AG08396 (cell line): ENCODE data around the gene JMJD4.

ENCODE experiments used
- DNase-seq: peaks from one replicate; pipeline ENCODE4 v3.0.0; 2012; ENCODE audit warnings: low spot score, mixed read lengths

Gene JMJD4

DNA sequence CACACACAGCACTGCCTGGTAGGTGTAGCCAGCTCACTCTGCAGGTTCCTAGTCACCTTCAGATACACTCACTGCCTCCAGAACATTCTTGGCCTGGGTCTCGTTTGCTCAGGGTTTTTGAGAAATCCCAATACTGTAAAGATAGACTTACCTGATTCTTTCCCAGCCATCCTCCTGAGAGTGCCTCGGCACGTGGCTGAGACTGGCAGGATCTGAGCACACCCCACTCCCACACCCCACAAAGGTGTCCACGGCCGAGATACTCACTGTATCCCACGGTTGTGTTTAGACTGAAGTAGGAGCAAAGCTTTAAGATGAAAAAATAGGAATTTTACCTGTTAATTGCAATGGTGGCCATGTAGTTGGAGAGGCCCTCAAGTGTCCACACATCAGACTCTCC lies 33.5 kb upstream of the JMJD4 start:
- DNase-seq = no peak

DNA sequence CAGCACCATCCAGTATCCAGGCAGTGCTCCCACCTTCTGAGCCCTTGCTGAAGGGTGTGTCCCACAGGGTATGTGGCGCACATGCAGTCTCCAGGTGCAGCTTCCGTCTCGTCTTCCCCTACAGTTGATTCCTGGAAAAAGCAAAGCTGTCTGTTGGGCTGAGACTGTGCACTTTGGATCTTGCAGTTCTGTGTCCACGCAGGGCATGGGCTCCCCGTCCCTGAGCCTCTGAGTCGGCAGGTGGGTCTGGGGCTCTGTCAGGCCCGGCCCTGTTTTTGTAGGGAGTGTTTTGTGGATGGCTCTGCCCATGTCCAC lies 33.0 kb upstream of the JMJD4 start:
- no peak for DNase-seq

DNA sequence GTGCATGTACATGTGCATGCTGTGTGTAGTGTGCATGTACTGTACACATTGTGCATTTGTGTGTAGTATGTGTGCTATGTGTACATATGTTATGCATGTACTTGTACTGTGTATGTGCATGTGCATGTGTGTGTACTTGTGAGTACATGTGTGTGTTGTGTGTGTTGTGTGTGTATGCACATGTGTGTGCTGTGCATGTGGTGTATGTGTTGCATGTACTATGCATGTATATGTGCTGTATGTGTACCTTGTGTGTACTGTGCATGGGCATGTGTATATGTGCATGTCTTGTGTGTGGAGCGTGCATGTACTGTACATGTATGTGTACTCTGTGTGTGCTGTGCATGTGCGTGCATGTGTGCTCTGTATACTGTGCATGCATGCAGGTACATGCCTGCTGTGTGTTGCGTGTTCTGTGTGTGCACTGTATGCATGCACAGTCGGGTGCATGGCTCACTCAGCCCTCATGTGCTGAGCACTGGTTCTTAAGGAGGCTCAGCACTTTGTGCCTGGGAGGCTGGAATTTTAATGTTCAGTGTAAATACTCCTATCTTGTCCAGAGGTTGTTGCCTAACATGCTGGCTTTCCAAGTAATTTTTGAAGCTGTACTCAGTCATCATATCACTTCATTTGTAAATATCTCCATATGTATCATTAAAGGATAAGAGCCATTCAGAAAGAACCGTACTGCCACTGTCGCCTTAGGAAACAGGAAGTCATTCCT lies 32.5 kb upstream of the JMJD4 start:
- no peak for DNase-seq

DNA sequence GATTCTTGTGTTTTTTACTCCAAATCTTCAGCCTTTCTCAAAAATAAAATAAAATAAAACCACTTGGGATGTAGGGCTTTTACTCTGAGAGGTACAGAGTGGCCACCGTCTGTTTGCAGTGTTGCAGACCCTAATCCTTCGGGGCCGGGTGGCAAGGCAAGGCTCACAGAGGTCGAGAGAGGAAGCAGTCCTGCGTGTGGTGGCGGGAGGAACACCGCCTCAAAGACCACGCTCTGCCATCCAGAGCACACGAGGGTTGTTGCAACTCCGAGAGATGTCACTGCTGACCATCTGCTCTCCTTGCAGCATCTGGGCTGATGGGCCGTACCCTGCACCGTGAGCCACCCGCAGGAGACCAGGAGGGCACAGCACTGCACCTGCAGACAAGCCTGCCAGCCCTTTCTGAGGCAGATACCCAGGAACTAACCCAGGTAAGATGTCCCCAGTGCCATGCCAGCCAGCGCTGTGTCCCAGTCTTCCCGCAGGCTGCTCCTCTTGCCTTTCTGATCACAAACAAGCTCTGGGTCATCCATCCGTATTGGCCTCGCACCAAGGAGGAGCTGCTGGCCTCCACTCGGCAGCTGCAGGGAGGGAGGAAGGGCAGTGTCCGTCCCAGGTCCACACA lies 31.7 kb upstream of the JMJD4 start:
- DNase-seq = no peak

DNA sequence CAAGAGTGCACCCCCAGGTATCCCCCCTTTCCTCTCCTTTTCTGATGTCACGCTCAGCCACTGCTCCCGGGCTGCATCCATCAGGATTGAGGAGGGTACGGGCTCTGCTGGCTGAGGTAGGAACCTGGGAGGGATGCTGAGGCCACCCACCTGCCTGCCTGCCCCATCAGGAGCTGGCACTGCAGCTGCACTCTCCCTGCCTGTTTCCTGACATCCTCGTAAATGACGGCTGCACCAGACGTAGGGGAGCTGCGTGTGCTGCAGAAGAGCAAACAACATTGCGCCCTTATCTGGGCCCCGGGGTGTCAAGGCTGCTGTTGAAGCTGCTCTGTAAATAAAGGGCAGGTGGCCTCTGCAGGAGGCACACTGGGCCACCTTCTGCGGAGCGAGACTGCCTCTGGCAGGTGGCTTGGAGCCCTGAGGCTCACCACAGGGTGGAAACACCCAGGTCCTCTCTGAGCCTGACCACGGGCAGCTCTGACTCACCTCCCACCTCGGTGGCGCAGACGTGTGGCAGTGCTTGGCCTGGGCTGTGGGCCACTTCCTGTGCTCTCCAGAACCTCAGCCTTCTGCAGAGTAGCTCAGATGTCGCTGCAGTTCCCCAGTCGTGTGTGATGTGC lies 31.0 kb upstream of the JMJD4 start:
- peak; percentile 23 for DNase-seq

DNA sequence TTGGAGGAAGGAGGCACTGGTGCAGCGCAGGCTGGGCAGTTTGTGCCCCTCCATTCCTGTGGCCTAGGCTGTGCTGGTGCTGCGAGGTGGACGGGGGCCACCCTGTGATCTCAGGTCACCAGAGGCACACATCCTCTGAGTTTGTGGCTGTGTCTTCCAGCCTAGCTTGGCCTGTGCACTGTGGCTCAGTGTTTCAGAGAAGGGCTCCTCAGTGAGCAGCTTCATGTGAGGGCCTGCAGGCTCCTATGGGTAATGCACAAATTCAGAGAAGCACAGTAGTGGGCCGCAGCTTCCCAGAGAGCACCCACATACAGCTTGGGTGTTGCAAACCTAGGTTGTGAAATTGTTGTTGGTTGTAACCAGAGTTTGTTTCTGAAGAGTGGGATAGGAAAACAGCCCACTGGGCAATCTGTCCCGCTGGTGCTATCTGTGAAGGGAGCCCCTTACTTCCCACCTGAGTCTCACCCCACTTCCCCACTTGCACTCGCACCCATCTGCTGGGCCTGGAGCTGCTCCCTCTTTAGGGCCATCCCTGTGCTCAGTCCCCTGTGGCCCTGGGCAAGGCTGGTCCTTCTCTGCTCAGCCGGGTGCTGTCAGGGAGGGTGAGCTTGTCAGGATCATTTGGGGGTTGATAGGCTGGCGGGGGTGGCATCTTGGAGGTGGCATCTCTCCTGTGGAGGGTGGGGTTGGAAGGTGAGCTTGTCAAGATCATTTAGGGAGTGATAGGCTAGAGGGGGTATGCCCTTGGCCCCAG lies 30.3 kb upstream of the JMJD4 start:
- no peak for DNase-seq

DNA sequence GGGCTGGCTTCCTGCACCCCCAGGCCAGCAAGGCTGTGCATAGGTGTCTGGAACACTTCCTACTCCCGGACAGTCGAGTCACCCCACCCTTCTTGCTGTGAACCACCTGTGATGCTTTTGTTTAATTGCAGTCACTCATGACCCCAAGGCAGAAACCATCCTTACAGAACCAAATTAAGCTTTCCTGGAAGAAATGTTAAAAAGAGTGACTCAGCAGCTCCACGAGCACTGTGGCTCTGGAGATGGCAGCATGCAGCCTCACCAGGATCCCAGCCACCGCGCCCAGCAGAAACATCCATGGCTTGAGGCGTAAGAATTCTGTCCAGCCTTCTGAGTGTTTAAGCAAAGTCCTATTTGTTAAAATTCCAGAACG lies 28.9 kb upstream of the JMJD4 start:
- DNase-seq = peak; percentile 61

DNA sequence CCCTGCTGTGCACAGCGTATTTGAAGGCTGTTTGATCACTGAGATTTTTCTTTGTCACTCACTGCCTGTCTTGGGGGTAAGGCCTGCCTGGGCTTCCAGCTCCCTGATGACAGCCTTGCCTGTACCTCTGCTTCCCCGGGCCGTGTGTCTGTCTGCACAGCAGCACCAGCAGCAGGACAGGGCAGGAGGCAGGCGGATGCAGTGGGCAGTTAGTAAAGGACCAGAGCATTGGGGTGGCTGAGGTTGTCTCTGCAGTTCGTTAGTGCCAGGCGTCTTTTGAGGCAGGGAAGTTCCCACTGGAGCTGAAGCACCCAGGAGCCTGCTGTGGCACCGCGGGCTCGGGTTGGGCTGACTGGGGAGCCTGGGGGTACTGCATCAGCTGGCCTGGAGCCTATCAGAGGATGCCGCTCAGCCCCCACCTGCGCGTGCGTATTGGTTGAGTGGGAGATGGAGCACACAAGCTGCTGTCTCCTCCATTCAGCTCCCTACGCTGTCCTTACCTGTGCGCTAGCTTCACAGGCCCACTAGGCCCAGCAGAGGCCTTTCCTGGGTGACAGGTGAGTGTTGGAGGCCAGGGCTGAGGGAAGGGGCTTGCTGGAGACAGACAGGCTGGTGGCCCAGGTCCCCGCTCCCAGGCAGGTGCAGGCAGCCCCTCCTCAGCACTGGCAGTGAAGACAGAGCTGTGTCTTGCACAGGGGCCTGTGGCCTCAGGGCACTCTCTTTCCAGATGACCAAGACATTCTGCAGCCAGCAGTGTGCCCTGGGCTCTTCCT lies 28.3 kb upstream of the JMJD4 start:
- DNase-seq = no peak

DNA sequence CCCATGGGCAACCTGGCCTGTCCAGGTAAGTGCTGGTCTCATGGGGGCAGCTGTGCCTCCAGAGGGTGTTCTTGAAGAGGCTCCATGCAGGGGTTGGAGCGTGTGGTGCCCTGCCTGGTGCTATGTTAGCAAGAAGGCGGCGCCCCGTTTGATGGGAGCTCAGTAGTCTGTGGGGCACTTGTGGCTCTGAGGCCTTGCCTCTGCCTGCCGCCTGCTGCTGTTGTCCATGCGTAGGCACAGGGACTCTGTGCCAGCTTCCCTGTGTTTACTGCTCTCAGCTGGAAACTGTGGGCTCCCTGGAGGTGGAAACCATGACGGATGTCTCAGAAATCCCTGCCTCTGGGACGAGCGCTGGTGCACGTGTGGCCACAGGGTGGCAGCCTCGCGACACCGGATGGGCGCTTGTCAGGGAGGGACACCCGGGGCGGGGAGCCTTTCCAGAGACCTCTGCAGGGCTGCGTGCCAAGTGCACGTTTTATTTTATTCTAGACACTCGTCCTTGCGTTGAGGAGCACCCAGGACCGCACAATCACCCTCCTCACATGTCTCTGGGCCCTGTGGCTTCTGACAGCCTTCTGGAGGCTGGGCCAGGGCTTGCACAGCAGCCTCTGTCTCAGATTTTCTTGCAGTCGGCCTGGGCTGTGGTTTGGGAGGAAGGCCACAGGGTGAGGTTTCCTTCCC lies 27.3 kb upstream of the JMJD4 start:
- DNase-seq = peak; percentile 92

DNA sequence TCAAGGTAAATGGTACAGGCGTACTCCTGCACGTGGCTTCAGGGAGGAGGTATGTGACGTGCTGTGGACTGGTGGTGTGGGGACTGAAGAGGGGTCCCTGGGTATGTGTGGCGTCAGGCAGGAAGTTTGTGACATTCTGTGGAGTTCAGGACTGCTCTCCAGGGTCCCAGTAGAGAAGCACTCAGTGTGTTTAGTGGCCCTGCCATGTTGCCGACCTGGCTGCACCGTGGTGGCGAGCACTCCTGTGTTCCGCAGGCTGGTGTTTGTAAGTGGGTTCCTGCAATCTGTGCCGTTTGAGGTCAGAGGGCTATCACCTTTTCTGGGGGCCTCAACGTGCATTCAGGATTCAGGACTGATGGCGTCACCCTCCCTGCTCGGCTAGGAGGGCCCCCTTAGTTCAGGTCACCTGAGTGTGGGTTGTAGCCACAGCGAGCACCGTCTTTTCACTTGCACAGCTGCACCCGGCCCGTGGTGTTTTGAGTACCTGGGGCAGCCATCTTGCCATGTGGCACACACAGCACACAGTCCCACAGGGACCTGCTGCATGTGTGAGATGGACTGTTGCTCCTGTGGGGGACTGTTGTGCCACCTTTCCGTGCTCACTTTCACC lies 26.6 kb upstream of the JMJD4 start:
- no peak for DNase-seq

DNA sequence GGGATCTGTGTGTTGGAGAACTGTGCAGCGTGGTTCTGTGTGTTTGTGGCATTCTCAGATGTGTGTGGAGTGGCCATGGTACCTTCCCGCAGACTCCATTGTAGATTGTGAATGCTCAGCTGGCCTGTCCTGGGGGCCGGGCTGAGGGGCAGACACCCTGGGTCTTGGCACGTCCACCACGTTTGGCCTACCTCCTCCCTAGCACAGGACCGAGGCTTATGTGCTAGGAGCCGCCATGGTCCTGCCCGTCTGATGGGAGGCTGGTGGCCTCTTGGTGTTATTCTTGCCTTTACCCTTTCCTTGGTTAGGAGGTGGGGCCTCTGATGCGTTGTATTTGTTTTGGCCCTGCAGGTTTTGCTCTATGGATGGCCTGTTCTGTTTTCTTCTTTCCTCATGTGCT lies 25.3 kb upstream of the JMJD4 start:
- DNase-seq = no peak

DNA sequence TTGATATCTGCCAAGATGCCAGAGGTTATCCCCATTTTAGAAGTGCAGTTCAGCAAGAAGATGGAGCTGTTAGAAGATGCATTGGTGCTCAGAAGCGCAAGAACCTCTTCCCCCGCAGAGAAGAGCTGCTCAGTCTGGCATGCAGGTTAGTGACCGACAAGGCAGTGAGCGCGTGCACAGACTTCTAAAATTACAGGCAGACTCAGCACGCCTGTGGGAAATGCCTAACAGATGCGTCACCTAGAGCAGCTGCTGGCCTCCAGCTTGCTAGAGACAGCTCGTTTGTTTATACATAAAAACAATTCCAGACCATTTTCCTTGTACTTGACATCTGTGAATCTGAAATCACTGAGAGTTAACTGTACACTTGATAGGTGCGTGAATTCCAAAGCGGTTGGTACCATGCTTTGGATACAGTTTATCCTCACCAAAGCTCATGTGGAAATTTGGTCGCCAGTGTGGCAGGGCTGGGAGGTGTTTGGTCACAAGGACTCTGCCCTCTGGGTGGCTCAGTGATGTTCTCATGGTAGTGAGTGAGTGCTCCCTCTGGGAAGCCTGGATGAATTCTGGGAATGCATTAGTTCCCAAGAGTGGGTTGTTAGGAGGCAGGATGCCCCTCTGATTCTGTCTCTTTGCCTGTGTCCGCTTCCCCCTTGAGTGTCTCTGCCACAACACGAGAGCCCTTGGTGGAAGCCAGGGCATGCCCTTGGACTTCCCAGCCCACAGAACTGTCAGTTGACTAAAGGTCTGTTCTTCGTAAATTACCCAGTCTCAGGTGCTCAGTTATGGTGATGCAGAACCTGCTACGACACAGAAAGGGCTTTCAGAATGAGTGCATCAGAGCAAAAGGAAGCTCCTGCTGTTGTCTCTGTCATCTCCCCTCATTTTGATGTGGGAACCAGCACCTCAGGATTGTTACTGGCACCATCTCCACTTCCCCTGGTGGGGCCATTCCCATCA lies 24.5 kb upstream of the JMJD4 start:
- DNase-seq = peak; percentile 94

DNA sequence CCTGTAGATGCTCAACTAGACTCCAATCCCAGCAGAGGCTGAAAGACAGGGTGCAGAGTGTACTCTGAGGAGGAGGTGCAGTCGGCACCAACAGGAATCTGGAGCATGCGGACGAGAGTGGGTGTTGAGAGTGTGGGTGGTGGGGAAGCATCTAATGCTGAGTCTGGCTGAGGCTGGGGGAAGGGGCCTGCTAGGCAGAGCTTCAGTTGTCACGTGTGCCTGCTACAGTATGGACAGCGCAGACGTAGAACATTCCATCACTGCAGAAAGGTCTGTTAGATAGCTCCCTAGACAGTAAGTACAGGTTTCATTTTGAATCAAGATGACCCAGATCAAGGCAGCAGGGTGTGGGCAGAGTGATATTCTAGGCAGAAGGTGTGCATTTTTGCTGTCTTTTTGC lies 23.3 kb upstream of the JMJD4 start:
- no peak for DNase-seq

DNA sequence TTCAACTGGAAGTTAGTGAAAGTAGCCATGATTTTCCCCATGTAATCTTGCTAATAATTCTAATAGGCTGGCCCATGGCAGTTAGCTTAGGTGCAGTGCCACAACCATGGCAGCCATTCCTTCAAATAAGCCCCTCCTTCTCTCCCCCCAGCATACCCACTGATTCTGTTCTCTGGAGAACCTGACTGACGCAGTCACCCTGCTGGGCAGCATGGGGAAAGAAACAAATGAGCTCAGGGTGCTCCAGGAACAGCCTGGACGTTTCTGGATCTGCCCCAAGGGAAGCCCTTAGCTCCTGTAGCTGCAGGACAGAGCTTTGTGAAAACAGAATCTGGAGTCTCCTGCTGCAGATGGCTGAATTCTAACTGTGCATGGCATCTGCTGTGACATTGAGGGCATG lies 22.7 kb upstream of the JMJD4 start:
- no peak for DNase-seq

DNA sequence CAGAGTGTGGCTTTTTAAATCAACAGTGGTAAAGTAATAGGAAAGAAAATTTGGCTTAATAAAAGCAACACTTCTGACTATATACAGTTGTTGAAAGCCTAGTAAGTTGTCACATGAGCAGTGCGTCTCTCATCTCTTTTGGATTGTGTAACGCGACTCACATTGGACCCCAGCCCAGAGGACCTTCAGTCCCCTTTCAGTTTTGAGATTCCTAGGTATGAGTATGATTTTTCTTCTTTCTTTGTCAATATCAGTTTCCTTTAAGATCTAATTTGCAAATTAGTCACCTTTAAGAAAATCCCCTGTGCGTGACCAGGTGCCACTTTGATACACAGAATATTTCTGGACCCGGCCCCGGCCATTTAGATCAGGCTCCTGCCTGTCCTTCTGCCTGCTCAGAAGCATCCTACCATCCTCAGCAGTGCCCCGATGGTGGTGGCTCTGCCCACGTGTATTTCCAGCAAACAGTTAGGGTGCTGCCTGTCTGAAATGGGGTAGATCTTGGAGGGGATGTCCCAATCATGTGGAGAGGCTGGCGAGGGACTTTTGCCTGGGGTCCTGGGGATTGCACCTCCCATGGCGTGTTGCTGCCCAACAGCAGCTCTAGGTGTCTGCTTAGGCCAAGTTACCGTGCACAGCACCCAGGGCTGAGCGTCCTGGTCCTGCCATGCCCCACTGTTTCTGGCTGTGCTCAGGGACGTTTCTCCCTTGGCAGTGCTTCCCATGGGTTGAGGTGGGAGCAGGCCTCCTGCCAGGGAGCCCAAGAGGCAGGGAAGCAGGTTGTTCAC lies 21.3 kb upstream of the JMJD4 start:
- DNase-seq = no peak

DNA sequence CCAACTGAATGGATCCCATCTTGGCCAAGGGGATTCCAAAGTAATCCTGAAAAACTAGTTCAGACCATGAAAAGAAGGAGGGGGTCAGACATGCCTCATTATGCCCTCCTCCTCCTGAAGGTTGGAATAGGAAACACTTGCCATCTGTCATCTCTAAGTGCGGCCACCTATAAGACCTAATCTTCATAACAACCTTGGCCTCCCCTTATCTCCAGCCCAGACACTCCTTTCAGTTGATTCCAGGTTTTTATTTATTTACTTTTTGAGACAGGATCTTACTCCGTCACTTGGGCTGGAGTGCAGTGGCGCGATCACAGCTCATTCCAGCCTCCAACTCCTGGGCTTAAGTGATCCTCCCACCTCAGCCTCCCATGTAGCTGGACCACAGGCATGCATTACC lies 19.9 kb upstream of the JMJD4 start:
- DNase-seq = no peak

DNA sequence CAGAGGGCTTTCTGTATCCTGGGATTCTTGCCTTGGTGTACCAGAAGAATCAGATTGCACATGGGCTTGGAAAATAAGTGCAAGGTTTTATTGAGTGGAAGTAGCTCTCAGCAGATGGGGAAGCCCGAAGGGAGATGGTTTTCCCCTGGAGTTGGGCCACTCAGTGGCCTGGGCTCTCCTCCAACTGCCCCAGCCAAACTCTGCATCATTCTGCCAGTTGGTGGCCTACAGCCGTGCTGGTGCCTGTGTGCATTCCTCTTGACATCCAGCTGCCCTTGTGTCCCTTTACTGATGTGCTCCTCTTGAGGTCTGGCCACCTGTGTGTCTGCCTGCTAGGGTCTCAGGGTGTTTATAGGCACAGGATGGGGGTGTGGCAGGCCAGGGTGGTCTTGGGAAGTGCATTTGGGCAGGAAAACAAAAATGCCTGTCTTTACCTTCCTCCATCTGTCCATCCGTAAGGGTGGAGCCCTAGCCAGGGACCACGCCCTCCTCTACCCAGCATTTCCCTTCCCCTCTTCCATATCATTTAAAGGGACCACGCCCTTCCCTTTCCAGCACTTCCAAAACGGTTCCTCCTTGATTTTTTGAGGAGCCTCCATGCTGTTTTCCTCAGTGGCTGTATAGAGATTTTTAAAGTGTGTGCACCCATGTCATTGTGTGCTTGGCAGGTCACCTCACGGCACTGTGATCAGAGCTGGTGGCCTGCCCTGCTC lies 19.1 kb upstream of the JMJD4 start:
- DNase-seq = peak; percentile 48

DNA sequence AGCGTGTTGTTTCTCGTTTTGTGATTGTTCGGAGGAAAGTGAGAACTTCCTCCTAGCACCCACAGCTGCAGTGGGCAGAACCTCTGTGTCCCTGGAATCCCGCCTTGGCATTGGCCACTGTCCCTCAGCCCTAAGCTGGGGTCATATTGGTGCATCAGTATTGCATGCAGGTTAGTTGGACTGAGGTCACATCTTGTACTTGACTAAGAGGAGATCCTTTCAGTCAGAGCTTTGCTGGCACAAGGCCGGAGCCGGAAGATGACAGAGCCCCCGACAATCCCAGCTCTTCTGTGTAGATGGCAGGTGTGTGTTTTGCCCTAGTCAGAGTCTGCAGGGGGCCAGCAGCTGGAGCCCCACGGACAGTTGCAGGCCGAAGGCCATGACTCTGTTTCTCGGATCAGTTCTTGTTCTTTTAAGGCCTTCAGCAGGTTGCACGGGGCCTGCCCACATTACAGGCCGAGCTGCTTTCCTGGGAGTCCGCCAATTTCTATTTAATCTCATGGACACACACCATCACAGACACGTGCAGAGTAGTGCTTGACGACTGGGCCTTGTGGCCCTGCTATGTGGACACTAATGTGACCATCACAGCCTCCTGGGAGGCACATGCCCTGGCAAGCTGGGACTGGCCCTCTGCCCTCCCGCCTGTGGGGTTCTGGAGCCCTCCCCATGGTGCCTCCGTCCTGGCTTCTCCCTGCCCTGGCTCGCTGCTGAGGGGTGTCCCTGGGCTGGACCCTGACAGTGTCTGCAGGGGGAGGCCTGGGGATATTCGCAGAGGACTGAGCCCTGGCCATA lies 15.0 kb upstream of the JMJD4 start:
- DNase-seq = no peak
